SU-DHL-6 (cell line): Measurements from ENCODE around the gene GLYATL3.

ENCODE experiments used
- H2AFZ ChIP-seq: fragments of 200-600 bp; sonication (generic); 2 replicates; pipeline ENCODE4 v1.6.1; 2014; ENCODE audit warnings: low read depth, mild to moderate bottlenecking, moderate library complexity, mixed read lengths, antibody characterized with exemption, low read length; ENCODE audit not compliant: severe bottlenecking
- H3F3A ChIP-seq: fragments of 200-600 bp; shearing (Covaris generic); 2 replicates; pipeline ENCODE4 v1.6.0; 2016; ENCODE audit warnings: antibody characterized with exemption, mild to moderate bottlenecking; ENCODE audit not compliant: insufficient read depth
- H3K27ac ChIP-seq: fragments of 200-600 bp; sonication (generic); 2 replicates; pipeline ENCODE4 v1.5.1; 2016; ENCODE audit warnings: low read depth, mild to moderate bottlenecking, low read length, moderate library complexity, mixed read lengths
- H3K27me3 ChIP-seq: fragments of 200-600 bp; sonication (generic), shearing (Covaris generic); 2 replicates; pipeline ENCODE4 v1.6.0; 2014; ENCODE audit warnings: mild to moderate bottlenecking, low read length
- H3K36me3 ChIP-seq: fragments of 200-600 bp; sonication (generic); 2 replicates; pipeline ENCODE4 v1.6.1; 2014; ENCODE audit warnings: mild to moderate bottlenecking, low read length, mixed read lengths
- H3K4me2 ChIP-seq: fragments of 300-600, 200-600 bp; shearing (Covaris generic), sonication (generic); 2 replicates; pipeline ENCODE4 v1.6.0; 2014; ENCODE audit warnings: low read length, low read depth, mild to moderate bottlenecking; ENCODE audit not compliant: poor library complexity, severe bottlenecking
- H3K4me3 ChIP-seq: fragments of 200-600 bp; sonication (generic); 2 replicates; pipeline ENCODE4 v1.5.1; 2014; ENCODE audit warnings: antibody characterized with exemption, low read length, mild to moderate bottlenecking, mixed read lengths; ENCODE audit not compliant: insufficient read depth, poor library complexity, severe bottlenecking
- H3K79me2 ChIP-seq: fragments of 200-600 bp; sonication (generic); 2 replicates; pipeline ENCODE4 v1.6.1; 2014; ENCODE audit warnings: mild to moderate bottlenecking, low read length, moderate library complexity; ENCODE audit not compliant: insufficient read depth
- H3K9ac ChIP-seq: fragments of 200-600 bp; sonication (generic); 2 replicates; pipeline ENCODE4 v1.7.0; 2014; ENCODE audit warnings: mild to moderate bottlenecking, low read length
- H3K9me2 ChIP-seq: fragments of 200-600 bp; sonication (generic); replicated peaks from 2 replicates; pipeline ENCODE4 v1.6.1; 2014; ENCODE audit warnings: low read length; ENCODE audit not compliant: insufficient read depth
- H3K9me3 ChIP-seq: fragments of 200-600 bp; sonication (generic); 2 replicates; pipeline ENCODE4 v1.6.1; 2014; ENCODE audit warnings: low read length, mixed read lengths; ENCODE audit not compliant: insufficient read depth
- H4K20me1 ChIP-seq: fragments of 200-600 bp; sonication (generic); 2 replicates; pipeline ENCODE4 v1.6.1; 2014; ENCODE audit warnings: low read depth, mild to moderate bottlenecking, antibody characterized with exemption, low read length, moderate library complexity, mixed read lengths
- EZH2phosphoT487 ChIP-seq: fragments of 200-600 bp; sonication (generic), shearing (Covaris generic); conservative IDR thresholded peaks from 2 replicates; pipeline ENCODE4 v1.6.1; 2018; ENCODE audit warnings: mild to moderate bottlenecking, antibody characterized with exemption, low read length, moderate library complexity, mixed read lengths
- TF ChIP-seq, protein P1 (sequence below): fragments of 200-600 bp; sonication (generic); IDR thresholded peaks from one replicate; pipeline ENCODE4 v1.5.1; 2017; ENCODE audit warnings: antibody characterized with exemption, mild to moderate bottlenecking, low read length, moderate library complexity; ENCODE audit not compliant: insufficient read depth, poor library complexity, severe bottlenecking

GLYATL3 gene

GRCh38 chr6:49504666-49505065 lies 4.9 kb downstream of the GLYATL3 start:
- no peaks in the 10 kb centered on the region for H4K20me1 ChIP-seq
- no peak overlapping the region for H3K4me3 ChIP-seq
- no peaks in the 10 kb centered on the region for H3K9me3 ChIP-seq
- H3K79me2 ChIP-seq = no peaks in the 10 kb centered on the region
- H3K27ac ChIP-seq = no peak overlapping the region
- no peaks in the 10 kb centered on the region for H3K27me3 ChIP-seq
- no peaks in the 10 kb centered on the region for H3F3A ChIP-seq
- TF ChIP-seq EZH2phosphoT487 = no peak
- TF ChIP-seq, protein P1, sequence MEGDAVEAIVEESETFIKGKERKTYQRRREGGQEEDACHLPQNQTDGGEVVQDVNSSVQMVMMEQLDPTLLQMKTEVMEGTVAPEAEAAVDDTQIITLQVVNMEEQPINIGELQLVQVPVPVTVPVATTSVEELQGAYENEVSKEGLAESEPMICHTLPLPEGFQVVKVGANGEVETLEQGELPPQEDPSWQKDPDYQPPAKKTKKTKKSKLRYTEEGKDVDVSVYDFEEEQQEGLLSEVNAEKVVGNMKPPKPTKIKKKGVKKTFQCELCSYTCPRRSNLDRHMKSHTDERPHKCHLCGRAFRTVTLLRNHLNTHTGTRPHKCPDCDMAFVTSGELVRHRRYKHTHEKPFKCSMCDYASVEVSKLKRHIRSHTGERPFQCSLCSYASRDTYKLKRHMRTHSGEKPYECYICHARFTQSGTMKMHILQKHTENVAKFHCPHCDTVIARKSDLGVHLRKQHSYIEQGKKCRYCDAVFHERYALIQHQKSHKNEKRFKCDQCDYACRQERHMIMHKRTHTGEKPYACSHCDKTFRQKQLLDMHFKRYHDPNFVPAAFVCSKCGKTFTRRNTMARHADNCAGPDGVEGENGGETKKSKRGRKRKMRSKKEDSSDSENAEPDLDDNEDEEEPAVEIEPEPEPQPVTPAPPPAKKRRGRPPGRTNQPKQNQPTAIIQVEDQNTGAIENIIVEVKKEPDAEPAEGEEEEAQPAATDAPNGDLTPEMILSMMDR = no peak
- no peak overlapping the region for H3K9ac ChIP-seq
- no peak overlapping the region for H3K4me2 ChIP-seq
- no peaks in the 10 kb centered on the region for H3K36me3 ChIP-seq
- no peak overlapping the region for H2AFZ ChIP-seq
- no peaks in the 10 kb centered on the region for H3K9me2 ChIP-seq

DNA sequence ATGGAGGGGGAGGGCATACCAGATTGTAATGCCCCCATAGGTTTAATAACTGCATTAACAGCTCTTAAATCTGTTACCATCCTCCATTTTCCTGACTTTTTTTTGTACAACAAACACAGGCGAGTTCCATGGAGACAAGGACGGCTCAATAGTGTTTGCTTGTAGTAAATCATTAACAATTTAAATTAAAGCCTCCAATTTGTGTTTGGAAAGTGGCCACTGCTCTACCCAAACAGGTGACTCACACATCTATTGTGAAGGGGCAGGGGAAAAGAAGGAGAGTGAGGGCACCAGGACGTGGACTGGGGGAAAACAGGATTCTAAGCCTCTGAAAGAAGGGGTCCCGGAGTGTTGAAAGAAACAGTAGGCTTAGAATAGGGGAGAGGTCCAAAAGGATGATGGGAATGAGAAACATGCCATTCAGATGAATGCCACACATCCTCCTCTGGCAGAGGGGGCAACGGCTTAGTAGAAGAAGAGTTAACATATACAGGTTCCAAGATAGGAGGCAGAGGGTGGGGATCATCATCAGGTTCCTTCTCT lies 6.9 kb downstream of the GLYATL3 start:
- Histone ChIP-seq H3K36me3 (no peaks in the 10 kb centered on the region), H3K9ac (no peak overlapping the region), H3K4me2 (no peak overlapping the region), H2AFZ (no peak overlapping the region), H3K9me2 (no peaks in the 10 kb centered on the region), H3F3A (no peaks in the 10 kb centered on the region), H3K27ac (no peak overlapping the region), H3K79me2 (no peaks in the 10 kb centered on the region), H3K4me3 (no peak overlapping the region), H3K27me3 (no peaks in the 10 kb centered on the region), H3K9me3 (no peaks in the 10 kb centered on the region), H4K20me1 (no peaks in the 10 kb centered on the region)
- TF ChIP-seq, protein P1 = no peak
- TF ChIP-seq EZH2phosphoT487 = no peak

- Histone ChIP-seq H3K4me2 (no peak overlapping the region), H2AFZ (no peak overlapping the region), H3K4me3 (no peak overlapping the region), H4K20me1 (no peaks in the 10 kb centered on the region), H3K36me3 (no peaks in the 10 kb centered on the region), H3K27me3 (no peaks in the 10 kb centered on the region), H3K9ac (no peak overlapping the region), H3K9me2 (no peaks in the 10 kb centered on the region), H3K9me3 (no peaks in the 10 kb centered on the region), H3K27ac (no peak overlapping the region), H3K79me2 (no peaks in the 10 kb centered on the region), H3F3A (no peaks in the 10 kb centered on the region)
- no peak for TF ChIP-seq EZH2phosphoT487
- TF ChIP-seq, protein P1 = no peak
Observed at GRCh38 chr6:49509342-49509741, 9.6 kb downstream of the GLYATL3 start.
